T-helper 9 cell (primary cell): ENCODE results near the gene SLC12A8.

ENCODE experiments used
- DNase-seq: peaks from one replicate; pipeline ENCODE4 v3.0.0-alpha.2; 2020

Gene SLC12A8

DNA sequence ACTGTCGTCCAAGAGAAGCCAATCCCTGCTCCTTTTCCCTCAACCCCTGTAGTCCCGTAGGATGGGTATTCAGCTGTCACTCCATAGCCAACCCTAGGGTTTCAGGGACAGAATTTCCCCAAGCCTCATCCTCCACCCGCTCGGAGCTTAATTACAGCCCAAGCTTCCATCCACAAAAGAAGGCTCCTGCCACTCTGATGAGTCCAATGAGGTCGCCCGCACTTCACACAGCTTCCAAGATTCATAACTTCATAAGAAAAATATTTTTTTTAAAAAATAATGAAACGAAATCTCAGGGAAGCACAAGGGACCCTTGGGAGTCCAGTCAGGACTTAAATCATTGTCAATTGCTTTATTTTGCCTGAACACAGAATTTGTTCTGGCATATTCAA lies 75.6 kb downstream of the SLC12A8 start:
- no peak for DNase-seq

DNA sequence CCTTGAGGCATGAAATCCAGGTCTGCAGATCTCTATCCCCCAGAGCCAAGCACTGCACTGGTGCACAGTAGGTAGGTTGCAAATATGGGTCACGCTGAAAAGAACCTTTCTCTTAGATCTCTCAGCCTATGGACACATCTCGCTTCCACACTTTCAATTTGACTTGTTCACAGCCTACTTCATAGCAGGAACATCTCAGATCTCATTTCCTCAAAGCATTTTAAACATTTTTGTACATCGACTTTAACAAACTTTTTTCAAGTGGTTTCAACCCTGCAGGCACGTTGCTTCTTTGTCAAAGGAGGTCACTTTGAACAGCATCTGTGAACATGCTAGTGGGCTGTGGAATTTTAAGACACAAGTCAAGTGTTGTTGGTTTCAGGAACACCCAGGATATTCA lies 76.0 kb downstream of the SLC12A8 start:
- no peak for DNase-seq

DNA sequence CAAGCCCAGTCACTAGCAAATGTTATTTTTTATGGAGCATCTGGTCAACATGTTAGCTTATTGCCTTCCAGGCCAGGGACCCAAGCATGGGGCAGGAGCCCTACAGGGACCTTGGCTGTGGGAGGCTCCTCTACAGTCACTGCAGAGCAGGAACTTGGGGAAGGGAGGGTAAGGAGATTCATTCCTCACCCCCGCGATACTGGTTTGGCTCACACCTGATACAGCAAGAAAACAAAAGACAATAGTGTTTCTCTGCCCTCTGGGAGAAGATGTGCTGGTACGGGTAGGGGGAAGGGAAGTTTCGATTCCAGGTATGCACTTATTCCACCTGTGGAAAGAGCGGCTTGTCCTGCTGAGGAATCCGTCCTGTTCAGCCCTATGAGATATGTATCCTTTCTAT lies 77.6 kb downstream of the SLC12A8 start:
- DNase-seq: no peak

DNA sequence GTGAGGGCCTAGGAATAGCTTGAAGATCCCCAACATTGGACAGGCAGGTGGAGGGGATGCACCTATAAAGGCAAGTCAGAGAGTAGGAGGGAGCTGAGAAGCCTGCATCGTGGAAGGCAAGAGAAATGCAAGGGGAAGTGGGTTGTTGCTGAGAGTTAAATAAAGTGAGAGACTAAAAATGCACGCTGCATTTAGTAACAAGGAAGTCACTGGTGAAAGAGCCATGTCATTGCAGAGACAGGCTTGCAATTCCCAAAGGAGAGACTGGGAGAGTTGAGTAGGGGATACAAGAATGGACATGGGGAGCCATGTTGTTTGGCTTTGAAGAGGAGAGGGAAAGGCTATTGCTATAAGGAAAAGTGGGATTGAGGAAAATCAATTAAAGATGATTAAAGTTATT lies 79.7 kb downstream of the SLC12A8 start:
- DNase-seq: no peak

DNA sequence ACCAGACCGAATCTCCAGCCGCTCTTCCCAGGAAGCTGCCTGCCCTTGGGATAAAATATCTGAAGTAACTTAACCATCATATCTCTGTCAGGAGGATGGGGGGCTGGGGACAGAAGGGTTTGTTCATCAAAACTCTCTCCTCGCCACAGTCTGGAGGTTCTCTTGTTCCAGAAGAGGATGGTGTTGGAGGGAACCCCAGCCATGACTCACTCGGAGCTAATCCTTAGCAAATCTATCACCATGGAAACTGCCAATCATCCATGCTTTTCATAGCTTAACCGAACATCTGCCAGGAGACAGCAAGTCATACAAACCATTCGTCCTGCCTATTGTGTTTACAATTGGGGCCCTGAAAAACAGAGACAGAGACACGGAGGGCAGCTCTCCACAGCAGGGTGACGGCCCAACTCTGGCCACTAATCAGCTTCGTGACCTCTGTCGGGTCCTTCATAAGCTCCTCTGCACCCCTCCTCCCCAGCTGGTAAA lies 83.0 kb downstream of the SLC12A8 start:
- DNase-seq: no peak

DNA sequence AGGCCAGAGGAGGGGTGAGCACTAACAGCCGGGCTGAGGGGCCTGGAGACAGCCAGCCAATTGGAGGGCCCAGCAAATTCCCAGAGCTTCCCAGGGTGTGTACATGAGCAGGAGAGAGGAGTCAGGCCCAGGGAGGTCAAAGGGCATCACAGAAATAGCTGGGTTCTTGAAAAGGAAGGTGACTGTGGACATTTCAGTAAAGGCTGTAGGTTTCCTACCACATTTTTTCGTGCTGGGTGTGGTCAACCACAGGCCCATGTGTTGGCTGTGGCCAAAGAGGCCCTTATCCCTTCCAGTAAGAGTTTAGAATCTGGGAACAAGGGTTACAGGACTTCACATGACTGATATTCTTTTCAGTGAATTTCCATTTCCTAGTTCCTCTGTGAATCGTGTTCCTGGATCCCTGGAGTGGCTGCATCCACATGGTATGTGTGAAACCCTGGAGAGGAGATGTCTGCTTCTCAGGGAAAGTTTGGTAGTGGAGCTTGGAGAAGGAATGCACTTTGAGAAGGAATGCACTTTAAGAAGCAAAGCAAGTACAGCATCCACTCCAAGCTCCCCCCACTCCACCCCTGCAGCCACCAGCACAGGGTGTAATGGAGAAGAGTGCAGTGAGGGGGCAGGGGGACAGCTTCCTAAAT lies 83.6 kb downstream of the SLC12A8 start:
- DNase-seq: no peak

DNA sequence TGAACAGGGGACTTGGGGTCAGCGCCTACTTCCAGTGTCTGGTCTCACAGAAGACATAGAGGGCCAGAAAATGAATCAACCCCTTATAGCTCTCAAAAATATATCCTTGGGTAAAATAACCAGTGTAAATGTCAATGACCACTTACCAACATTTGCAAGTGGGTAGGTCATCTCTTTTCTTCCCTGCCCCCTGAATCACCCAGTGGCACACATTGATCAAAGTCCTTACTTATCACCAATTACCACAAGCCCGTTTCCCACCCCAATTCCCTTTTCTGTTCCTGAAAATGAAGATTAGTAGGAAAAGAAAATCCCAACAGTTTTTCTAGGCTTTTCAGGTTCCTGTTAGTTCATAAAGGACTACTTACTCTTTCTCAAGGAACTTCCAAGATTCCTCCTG lies 86.2 kb downstream of the SLC12A8 start:
- no peak for DNase-seq

DNA sequence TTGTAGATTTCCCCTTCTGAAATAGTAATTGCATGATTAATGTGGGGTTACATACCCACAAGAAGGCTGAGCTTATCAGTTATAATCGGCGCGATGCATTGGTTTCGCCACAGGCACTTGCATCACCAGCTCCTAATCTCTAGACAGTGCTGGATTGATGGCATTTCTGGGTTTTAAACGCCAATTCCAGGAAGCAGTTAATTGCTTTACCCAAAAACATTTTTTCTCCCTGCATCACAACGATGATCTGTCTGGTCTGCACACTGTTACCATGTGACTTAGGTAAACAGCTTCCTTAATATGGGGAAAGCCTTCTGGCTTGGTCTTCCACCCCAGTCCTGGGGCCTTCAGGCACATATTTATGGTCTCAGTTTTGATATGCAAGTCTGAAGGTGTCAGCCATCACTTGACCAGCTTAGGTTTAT lies 86.7 kb downstream of the SLC12A8 start:
- no peak for DNase-seq

DNA sequence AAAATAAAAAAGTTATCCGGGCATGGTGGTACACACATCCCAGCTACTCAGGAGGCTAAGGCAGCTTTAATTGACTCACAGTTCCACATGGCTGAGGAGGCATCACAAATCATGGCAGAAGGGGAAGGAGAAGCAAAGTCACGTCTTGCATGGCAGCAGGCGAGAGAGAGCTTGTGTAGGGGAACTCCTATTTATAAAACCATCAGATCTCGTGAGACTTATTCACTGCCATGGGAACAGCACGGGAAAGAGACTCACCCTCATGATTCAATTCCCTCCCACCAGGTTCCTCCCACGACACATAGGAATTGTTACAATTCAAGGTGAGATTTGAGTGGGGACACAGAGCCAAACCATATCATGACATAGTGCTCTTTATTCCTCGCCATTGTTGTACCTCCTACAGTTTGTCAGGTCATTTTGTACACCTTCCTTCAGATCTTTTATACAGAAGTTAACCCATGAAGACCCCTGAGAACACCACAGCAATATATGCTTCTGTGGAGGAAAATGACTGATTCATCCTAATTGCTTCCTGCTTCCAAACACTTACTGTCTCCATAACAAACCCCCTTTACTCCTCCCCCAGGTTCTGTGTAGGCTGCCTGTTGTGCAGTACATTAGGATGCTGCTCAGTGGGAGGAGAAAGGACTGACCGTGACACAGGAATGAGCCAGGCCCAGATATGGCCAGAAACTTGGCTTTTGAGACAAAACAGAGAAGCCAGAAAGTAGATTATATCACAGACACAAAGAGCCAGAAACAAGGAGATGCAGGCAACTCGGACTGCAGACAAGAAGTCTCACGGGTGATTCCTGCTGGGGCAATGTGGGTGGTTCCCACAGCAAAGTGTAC lies 88.9 kb downstream of the SLC12A8 start:
- no peak for DNase-seq

DNA sequence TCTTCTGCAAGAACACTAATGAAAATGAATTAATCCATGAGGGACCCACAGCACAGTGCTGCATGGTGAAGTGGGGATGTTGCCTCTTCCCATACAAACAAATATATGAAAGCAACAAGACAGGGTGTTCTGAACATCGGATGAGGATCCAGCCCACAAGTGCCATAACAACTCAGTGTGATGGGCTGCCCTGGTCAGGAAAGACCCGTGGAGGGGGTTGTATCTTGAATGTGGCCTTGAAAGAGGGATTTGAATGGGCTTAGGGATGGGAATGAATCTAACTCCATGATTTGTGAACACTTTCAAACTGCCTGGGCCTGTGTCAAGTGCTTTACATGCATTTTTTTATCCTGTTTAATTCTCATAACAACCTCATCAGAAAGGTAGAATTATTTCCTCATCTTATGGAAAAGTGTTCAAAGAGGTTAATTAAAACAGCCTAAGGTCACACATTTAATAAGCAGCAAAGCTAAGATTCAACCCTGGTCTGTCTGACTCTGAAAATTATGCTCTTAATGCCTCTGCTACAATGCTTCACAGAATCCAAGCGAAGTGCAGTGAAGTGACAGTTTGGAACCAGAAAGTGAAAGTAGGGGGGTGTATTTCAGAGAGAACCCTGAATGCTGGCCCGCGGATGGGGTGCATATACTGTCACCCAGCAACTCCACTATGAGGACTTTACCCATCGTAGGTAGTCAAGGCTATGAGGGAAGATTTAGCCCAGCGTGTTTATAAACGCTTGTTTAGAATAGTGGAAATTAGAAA lies 91.1 kb downstream of the SLC12A8 start:
- no peak for DNase-seq

DNA sequence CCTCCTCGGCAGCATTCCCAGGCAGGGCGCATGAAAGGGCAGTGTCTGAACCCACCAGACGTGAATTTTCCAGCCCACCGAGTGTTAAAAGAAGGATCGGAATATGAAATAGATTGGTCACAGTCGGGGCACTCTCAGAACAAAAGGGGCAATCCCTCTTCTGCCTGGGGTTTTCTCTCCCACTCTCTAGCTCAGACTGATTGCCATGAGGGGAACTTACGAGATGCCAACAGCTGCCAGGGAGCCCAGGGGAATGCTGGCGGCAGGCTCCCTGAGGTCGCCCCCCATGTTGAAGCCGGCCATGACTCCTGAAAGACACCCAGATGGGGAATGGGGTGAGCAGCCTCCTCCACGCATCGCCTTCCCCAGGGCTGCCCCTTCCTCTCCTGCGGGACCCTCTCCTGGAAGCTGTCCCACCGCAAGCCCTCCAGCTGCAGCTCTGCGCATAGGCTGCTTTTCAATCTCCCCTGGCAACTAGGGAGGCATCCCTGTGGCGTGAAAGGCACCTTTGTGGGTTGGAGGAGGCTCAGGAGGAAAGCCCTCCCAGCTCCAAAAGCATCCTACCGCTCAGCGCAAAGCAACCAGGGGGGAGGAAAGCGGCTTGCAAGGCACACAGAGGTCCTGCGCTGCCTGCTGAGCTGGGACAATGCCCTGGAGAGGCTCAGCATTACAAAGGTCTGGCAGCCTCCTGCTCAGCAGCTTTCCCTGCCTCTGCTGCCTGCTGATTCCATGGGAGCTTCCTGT lies 92.0 kb downstream of the SLC12A8 start:
- DNase-seq: no peak

DNA sequence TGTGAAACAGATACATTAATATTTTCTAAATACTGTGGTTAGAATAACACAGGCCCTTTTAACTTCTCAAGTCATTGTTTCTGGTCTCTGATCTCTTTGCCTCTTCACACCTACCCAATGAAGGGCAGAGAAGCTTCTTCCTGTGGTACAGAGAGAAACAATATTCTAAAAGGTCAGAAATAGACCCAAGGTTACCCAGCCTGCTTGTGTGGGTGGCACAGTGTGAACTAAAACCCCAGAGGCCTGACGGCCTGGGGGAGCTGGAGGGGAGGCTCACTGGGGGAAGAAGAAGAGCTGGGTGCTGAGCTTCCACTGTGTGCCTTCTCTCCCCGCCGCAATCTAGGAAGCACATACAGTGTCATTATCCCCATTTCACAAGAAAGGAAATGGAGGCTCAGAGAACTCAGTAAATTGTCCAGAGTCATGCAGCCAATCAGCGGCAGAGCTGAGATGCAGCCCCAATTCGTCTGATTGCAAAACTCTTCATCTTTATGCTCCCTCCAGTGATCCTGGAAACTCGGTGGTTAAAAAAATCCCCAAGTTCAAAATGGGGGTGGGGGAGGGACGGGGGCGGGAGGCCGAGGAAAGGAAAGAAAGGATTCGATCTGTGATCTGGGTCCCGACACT lies 92.7 kb downstream of the SLC12A8 start:
- DNase-seq: no peak

DNA sequence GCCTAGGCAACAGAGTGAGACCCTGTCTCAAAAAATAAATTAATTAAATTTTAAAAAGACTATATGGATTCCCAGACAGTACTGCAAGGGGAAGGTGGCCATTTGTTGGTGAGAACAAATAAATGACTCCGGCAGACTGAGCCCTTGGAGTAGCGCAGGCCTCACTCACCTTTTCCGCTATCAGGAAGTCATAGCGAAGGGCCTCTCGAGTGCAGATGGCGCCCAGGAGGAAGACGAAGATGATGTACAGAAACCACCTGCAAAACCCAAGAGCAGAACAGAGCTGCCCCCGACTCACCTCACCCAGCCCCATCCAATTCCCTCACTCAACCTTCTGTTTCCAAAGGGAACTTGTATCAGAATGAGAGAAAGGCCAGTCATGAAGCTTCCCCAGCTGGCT lies 93.9 kb downstream of the SLC12A8 start:
- DNase-seq: no peak

DNA sequence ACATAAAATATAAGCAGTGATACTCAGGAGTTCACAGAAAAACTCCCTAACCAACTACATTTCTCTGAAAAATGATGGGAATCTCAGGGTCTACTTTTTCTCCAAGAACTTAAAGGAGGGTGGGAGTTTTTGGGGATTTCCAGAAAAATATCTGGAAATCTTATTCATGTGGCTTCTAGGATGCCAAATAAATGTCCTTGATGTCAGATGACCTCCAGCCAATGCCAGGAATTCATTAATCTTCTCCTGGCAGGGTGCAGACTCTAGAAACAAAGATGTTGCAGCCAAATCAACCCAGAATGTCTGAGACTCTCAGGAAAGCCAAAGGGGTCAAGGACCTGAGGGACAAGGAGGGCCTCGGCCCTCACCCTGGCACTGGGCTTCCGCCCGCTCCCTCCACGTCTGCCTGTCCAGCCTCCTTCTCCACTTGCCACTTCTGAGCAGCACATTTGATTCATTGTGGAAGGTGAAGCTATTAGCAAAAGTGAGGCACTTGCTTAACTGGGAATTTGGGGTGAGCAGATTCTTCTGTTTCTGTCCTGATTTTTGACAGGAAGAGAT lies 94.8 kb downstream of the SLC12A8 start:
- no peak for DNase-seq

DNA sequence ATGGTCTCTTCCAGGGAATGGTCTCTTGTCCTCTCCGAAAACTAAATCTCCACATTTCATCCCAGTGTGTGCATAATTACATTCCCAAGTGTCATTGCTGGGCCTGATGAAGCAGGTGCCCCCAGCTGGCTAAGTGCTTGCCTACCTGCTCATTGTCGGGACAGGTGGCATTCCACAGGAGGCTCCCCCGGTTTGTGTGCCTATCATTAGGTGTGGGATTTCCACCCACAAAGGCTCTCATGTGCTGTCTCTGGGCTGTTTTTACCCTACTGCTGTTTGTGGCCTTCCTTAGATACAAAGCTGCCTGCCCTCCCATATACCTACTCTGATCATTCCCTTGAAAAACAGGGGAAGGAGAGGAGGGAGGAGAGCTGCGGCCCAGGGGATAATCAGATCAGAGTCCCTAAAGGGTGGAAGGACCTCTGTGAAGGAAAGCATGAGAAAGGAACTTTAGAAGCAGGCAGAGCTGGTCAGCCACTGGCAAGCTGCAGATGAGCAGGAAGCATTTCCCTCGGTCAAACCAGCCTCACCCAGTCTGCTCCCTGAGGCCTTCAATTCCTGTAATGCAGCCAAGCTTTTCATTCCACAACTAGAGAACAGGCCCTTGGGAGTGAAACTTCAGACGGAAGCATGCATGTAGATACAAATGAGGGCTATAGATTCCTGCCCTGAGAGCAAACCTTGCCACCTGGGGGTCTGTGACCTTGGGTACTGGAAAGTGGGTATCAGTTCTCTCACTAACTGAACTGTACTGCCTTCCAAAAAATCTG lies 96.1 kb downstream of the SLC12A8 start:
- DNase-seq: no peak

DNA sequence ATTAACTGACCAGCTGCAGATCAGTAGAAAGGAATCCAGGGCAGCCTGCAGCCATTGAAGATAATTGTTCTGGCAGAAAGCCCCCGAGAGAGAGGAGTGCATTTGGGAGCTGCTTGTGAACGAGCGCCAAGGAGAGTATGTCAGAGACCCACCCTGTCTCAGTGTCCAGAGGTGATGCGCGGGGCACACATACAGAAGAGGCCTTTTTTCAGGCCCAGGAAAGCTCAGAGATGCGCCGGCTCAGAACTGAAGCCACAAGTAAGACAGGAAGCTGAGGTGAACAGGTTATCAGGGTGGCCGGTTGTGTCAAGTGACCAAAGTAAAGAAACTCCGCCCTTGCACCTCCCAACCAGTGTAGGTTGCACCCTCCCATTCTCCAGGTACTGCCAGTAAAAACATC lies 96.9 kb downstream of the SLC12A8 start:
- no peak for DNase-seq

DNA sequence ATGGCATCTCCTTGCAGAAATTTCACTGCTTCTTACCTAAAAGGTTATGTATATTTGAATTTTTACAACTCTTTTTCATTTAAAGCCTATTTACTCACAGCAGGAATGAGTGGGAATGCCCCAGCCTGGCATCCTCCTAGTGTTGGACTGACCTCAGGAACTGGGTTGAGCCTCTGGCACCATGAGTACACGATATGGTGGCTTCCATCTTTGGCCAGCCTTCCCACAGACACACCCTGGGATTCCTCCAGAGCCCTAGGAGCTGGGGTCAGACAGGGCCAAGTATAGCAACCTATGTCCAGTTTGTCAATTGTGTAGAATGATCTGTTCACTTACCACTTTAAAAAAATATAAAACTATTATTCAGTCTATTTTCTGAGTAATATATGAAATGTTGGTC lies 99.6 kb downstream of the SLC12A8 start:
- DNase-seq: no peak

DNA sequence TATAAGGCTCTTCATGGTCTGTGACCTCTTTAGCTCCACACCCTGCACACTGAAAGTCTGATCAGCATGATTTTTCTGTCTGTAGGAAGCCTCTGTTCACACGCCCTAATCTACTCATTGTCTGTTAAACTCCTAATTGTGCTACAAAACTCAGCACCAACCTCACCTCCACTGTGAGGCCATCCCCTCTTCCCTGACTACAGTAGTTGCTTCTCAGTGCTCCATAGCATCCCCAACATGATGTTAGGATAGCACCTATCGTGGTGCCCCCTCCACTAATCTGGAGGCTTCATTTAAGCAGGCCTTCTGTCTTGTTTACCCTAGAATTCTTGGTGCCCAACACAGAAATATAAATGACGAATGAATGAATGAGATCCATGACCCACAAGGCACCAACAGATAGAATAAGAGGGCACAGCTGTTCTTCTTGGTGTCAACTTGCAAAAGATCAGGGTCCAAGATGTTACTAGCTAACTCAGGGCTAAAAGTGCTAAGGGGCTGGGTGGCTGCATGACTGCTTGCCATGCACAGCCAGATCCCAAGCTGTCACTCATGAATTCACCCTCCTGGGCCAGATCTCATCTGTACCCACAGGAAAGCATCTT lies 101.6 kb downstream of the SLC12A8 start:
- DNase-seq: no peak

DNA sequence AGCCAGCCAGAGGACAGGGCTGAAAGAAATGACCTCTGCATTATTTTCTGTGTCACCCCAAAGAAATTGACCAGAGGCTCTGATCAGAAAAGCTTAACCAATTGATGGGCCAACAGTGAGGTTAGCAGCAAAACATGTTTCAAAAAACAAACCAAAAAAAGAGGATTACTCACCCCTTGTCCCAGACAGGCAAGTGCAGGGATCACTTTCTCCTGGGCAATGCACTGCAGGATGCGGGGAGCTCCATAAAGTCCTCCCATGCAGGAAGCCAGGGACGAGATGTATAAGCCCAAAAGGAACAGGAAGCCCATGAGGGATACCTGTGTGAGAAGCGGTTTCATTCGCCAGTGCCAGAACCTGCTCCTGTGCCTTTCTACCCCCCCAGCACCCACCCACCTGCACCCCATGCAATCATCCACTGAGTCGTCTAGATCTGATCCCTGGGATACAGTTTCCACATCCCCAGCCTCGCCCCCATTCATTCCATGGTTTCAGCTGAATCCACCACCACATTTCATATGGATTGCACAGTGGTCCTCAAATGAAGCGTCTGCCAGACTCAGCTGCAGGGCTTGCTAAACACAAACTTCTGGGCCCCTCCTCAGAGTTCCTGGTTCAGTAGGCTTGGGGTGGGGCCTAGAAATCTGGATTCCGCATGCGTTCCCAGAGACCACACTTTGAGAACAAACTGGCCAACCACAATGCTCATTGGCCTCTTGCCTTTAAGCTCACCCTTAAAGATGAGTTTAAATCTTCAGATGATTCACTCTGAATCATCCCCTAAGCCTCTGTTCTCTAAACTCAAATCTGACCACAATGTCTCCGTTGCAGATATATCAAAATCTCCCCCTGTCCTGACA lies 102.3 kb downstream of the SLC12A8 start:
- no peak for DNase-seq

DNA sequence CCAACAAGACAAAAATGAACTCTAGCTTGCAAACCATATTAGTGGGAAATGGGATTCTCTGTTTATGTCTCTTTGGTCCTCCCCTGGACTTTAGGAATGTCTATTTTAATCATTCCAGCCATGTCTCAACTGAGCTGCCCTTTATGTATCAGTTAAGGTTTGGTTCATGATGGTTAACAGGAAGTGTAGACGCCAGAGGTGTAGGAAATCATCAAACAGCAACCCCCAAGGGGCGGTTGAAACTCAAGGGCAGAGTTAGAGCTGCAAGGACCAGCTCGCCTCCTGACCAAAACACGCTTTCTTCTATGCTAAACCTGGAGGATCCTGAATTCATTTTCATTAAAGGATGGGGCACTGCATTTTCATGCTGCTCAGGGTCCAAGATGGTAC lies 103.0 kb downstream of the SLC12A8 start:
- DNase-seq: no peak
